Activated CD4-positive, CD25-positive, alpha-beta regulatory T cell treated with anti-CD3 and anti-CD28 coated beads, Interleukin-2, amount 50 U/mL, for 16 hours (primary cell): ENCODE results near the gene LGALS12.

Experiments
- DNase-seq: peaks from one replicate; pipeline ENCODE4 v3.0.0-alpha.2; 2020; ENCODE audit warnings: low read depth, low spot score

Gene LGALS12, protein sequence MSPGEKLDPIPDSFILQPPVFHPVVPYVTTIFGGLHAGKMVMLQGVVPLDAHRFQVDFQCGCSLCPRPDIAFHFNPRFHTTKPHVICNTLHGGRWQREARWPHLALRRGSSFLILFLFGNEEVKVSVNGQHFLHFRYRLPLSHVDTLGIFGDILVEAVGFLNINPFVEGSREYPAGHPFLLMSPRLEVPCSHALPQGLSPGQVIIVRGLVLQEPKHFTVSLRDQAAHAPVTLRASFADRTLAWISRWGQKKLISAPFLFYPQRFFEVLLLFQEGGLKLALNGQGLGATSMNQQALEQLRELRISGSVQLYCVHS

DNA sequence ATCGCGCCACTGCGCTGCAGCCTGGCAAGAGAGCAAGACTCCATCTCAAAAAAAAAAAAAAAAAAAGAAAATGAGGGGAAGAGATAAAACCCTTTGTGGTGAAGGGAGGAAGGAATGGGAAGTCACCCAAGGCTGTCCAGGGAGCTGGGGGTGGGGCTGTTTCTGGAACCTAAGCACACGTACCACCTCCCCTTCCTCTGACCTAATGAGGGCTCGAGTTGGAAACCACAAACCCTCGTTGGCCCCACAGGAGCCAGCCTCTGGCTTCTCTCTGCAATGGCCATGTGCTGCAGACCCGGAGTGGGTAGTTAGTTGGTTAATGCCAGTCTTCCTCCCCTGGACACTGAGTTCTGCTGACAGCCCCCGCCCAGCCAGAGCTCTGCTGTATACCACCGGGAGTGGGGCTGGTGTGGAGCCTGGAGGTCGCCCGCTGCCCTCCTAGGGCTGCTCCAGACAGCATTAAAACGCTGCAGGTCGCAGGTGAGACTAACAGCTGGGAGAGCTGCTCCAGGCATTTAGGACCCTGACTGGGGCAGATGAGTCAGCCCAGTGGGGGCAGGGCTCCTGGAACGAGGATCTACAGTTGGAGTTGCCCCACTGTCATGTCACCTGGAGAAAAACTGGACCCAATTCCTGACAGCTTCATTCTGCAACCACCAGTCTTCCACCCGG is at the start of gene LGALS12:
LGALS12 (plus strand) TSS at position 228 of the 672 bp plus-strand sequence; CDS start at position 603, 375 bp downstream.
- no peak for DNase-seq

DNA sequence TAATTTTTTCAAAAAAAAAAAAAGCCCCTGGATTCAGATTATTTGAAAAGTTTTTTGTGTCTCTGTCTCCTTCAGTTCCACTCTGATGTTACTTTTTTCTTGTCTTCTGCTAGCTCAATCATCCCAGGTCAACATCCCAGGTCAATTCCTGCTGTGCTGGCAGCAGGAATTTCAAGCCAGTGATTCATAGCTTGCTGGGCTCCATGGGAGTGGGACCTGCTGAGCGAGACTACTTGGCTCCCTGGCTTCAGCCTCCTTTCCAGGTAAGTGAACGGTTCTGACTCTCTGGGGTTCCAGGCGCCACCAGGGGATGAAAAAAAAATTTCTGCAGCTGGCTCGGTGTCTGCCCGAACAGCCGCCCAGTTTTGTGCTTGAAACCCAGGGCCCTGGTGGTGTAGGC is 46.3 kb upstream of the LGALS12 start:
- no peak for DNase-seq

DNA sequence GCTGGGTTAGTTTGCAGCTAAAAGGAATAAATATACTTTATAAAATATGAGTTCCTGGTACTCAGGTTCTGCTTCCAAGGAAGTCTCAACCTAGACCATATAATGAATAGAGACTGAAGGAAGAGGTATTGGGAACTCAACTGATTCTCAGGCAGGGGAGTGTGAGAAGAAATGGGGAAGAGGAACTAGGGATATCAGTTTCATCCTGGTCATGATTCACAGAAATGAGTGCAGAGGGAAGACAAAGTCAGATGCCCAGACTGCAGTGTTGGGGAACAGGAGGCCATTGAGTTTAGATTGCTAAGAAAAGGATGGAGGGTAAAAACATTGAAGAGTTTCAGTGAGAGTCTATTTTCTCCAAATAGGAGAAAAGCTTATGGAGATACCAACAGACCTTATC is 43.7 kb upstream of the LGALS12 start:
- no peak for DNase-seq

DNA sequence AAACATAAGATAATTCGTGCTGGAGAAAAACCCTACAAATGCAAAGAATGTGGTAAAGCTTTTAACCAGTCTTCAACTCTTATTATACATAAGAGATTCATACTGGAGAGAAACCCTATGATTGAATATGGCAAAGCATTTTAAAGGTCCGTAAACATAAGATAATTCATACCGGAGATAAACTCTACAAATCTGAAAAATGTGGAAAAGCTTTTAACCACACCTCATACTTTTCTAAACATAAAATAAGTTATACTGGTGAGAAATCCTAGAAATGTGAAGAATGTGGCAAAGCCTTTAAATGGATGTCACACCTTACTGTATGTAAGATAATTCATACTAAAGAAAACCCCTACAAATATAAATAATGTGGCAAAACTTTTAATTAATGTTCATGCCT is 35.6 kb upstream of the LGALS12 start:
- no peak for DNase-seq

DNA sequence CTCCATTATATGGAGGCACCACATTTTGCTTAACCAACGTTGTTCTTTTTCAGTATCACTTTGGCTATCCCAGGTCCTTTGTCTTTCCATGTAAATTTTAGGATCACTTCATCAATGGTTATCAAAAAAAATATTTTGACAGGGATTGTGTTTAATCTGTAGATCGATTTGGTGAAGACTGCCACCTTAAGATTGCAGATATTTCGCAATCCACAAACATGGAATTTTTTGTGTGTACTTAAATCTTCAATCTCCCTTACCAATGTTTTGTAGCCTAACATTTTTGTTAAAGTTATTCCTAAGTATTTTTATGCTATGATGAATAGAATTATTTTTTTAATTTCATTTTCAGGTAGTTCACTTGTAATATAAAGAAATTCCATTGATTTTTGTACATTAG is 33.5 kb upstream of the LGALS12 start:
- no peak for DNase-seq

DNA sequence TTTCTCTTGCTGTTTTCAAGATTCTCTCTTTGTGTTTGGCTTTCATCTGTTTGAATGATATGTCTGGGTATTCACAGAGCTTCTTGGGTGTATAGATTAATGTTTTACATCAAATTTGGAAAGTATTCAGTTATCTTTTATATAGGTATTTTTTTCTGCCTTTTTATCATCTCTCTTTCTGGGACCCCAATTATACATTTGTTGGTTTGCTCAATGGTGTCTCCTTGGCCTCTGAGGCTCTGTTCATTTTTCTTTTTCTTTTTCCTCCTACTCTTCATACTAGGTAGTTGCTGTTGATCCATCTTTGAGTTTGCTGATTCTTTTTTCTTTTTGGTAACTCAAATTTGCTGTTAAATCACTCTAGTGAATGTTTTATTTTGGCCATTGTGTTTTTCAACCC is 29.3 kb upstream of the LGALS12 start:
- no peak for DNase-seq

DNA sequence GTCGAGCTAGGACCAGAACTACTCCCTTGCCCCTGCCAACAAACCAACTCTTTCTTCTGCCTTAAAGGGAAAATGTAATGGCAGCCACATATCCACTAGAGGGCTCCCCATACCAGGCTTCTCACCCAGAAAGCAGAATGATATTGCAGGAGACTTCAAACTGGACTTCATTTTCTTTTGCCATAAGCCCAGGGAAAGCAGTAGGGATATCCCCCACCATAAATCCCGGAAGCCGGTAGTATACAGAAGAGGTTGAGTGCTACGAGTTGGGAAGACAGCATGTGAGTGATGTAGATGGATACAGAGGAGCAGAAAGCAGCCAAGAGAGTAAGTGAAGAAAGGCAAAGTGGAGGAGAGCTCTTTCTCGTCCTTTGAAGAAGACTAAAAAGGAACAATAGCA is 27.0 kb upstream of the LGALS12 start:
- peak; percentile 27 for DNase-seq

DNA sequence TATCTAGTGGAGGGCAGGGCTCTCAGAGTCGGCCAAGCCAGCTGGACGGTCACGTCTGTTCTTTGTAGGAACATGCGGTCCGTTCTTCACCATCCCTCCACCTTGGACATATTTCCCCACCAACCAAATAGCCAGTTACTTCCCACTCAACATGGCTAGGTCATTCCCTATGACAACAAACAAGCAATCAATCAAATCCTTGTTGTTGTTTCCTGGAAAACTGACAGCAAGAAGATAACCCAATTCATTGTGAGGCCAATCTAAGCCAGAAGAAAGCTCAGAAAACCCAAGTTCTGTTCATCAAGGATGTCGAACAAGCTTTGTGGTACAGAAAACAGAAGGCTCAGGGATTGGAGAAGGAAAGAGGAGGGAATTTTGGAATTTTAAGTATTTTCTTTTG is 25.8 kb upstream of the LGALS12 start:
- no peak for DNase-seq

DNA sequence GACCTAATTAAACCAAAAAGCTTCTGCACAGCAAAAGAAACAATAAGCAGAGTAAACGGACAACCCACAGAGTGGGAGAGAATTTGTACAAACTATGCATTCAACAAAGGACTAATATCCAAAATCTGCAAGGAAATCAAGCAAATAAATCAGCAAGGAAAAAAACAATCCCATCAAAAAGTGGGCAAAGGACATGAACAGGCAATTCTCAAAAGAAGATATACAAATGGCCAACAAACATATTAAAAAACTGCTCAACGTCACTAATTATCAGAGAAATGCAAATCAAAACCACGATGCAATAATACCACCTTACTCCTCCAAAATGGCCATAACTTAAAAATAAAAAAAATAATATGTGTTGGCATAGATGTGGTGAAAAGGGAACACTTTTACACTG is 20.1 kb upstream of the LGALS12 start:
- no peak for DNase-seq

DNA sequence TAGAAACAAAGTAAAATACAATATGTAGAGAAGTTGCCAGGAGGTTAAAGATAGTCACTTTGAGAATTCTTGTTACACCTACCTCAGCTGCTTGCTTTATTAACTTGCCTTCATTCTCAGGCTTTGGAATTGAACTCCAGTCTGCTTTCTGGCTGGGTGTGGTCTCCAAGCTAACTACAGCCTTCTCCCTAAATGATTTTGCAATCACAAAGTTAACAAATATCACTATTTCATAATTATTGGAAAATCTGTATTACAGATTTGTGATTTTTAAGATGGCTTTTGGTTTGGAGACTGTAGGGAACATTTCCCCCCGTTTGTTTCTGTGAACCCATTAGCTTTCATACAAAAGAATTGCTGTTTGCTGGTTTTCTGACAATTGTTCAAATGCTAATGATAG is 17.1 kb upstream of the LGALS12 start:
- DNase-seq: no peak

DNA sequence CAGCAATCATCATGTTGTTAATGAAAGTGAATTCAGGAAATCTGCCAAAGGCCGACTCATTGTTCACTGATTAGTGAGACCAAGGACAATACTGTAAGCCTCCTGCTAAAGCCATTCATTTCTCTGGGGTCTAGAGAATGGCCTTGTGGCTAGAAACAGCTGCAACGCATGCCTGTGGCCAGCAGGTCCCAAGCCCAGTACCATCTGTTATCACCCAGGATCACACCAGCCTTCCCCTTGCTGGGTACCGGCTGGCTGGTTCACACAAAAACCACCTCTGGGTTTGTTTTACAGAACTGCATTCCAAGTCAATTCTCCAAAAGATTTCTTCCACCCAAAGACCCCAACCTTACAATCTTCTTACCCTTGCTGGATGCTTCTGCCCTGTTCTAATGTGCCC is 16.0 kb upstream of the LGALS12 start:
- no peak for DNase-seq

DNA sequence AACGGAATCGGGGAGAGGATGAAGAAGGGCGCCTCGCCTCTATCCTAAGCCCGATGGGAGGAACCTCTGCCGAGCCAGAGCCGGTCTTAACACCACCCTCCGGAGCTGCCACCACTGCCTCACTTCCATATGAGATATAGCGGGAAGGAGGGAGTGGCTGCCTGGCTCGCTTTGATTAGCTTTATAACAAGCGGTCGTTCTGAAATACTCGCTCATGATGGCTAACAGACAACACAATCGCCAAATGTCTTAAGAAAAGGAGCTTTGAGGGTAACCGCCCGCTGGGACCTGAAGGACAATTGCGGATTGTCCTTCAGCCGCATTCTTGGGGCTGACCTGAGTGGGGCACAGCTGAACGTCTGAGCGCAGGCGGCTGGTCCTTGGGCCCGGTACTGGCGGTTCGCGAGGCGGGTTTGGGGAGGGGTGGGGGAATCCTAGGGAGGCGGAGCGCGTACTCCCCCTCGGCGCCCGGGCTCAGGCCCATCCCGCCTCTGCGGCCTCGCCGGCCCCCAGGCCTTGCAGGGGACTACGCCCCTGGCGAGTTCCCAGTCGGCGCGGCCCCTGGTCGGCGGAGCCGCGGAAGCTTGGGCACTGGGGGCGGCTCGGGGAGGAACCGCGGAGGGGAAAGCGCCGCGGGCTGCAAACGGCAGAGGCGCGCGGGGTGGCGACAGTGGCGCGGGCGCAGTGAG is 15.2 kb upstream of the LGALS12 start, which contains the start of gene PLAAT5:
PLAAT5 (minus strand) TSS at position 617 of the 689 bp plus-strand sequence; CDS start at position 484, 133 bp downstream.
- DNase-seq: no peak

DNA sequence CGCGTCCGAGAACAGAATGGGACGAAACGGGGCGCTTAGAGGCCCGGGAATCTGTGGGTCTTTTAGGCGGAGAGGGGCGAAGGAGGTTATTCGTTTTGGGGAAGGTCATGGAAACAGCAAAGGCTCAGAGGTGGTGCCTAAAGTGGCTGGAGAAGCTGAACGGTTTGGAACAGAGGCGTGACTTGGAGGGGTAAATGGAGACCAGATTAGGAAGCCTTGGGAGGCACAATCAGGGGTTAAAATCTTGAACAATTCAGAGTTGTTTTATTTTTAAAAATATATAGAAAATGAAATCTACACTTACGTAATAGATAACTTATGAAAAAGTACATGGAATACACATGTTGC is 14.7 kb upstream of the LGALS12 start:
- DNase-seq: no peak

DNA sequence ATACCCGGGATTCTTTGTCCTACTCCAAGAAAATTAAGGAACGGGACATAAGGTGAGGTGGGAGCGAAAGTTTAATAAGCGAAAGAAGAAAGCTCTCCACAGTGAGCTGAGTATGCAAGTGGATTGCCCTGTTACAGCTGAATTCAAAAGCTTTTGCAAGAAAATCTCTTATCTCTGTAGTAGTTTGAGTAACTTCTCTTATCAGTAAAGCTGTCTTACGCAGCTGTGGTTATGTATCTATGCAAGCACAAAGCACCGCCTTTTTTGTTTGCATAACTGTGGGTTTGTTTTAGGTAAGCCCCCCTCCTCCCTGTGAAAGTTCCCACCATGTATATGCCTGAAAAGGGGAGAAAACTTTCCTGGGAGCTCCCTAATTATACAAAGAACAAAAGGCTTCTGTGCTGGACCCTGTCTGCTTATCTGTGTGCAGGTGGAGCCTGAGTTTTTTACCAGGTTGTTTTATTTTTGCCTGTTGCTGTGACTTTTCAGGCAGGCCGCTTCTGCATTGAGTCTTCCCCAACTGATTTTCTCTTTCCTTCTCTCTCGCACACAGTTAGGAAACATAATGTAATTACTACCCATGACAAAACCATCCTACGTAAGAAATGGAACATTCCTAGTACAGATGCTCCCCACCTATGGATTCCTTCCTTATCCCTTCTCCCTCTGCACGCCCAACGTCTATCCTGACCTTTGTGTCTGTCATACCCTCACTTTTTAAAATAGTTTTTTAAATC is 14.1 kb upstream of the LGALS12 start:
- DNase-seq: no peak

DNA sequence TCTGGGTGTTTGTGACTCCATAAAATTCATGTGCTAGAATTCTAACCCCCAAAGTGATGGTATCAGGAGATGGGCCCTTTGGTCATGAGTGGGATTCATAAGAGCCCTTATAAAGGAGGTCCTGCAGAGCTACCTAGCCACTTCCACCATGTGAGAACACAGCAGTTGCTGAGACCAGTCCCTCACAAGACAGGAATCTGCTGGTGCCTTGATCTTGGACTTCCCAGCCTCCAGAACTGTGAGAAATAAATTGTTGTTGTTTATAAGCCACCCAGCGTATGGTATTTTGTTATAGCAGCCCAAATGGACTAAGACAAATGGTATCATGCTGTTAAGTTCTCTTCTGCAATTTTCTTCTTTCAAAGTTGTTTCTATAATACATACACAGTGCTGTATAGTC is 13.4 kb upstream of the LGALS12 start:
- DNase-seq: no peak

DNA sequence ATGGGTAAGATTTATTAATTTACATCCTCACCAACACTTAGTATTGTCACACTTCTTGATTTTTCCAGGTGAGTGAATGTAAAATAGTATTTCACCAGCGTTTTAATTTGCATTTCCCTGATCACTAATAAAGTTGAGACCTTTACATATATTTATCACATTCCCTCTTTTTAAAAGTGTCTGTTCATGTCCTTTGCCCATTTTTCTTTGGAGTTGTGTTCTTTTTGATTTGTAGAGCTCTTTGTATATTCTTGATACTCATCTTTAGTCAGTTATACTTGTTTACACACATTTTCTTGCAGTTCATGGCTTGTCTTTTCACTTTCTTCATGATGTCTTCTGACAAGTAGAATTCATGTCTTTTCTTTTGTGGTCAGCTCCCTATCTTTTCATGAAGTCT is 12.8 kb upstream of the LGALS12 start:
- DNase-seq: no peak

DNA sequence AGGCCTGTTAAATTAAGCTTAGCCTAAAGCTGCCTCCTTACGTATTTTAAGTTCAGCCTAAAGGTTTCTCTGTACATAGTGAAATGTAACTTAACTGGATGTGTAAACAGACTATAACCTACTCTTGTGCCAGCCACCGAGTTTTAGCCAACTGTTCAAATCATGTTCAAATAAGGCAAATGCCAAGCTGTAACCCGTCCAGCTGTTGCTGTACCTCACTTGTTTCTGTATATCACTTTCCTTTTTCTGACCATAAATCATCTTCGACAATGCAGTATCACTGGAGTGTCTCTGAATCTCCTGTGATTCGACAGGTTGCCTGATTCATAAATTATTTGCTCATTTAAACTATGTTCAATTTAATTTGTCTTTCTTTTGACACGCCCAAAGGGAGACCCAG is 10.9 kb upstream of the LGALS12 start:
- no peak for DNase-seq

DNA sequence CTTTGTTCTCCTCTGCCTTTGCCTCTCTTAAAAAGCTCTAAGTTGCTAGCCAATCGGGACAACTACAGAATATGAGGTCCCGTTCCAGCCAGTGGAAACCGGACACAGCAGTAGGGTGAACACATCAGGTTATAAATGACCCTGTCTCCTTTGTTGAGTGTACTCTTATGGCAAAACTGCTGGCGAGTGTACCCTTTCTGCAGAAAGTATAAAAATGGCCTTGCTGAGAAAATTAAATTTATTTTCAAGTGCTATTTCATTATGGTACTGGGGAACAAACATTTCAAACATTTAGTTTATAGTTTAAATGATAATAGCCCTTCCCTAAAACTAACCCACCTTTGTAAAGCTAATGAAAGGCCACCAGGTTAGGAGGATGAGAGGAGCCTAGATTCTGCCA is 6.0 kb upstream of the LGALS12 start:
- DNase-seq: no peak

DNA sequence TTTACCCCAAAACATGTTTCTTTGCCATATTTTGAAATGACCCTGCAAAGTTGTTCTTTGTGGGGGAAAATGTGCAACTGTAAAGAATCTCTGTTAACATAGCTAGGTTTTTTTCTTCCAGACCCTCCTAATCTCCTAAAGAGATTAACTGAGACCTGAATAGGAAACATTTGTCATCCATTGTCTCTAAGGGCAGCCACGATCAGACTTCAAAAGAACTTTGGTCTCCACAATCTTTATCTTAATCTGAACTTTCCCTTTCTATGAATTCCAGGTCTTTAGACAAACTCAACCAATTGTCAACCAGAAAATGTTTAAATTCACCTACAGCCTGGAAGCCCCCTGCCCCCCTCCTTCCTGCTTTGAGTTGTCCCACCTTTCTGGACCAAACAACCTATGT is 4.6 kb upstream of the LGALS12 start:
- no peak for DNase-seq

DNA sequence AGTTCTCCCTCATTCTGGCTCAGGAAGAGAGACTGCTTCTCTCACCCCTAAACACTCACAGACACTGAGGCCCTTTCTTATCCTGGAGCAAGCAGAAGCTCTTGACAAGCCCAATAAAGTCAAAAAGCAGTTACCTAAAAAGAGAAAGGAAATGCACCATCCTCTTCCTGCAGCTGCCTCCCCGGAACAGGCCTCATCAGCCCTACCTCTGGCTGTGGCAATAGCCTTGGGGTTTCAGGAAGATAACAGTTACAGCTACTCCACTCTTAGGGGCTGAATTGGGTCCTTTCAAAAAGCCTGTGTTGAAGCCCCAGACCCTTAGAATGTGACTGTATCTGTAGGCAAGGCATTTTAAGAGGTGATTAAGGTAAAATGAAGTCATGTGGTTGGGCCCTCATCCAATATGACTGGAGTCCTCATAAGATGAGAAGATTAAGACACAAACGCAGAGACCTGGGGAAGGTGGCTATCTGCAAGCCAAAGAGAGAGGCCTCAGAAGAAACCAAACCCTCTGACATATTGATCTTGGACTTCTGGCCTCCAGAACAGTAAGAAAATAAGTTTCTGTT is 3.5 kb upstream of the LGALS12 start:
- DNase-seq: no peak

DNA sequence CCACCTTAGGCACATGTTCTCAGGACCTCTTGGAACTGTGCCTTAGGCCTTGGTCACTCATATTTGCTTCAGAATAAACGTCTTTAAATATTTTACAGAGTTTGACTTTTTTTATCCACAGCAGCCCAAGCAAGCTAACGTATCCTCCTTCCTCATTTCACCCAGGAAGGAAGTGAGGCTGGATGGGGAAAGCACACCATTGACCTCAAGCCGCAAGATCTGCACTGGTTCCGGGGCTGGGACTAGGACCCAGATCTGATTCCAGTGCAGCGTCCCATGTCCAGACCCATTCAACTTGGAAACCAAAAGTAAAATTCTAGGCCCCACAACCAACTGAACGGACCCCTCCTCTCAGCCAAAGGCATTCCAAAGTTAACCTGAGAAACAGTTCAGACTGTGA is 2.4 kb upstream of the LGALS12 start:
- no peak for DNase-seq

DNA sequence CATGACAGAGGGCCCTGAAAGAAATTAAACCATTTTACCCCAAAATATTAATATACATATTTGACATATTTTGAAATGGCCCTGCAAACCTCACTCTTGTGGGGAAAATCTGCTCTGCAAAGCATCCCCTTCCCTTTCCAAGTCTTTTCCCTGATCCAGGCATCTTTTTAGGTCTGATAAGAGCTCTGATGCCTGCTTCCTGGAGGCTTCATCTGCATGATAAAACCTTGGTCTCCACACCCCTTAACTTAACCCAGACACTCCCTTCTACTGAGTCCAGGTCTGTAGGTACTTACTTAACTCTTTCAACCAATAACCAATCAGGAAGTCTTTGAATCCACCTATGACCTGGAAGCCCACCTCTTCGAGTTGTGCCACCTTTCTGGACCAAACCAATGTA is 1.8 kb upstream of the LGALS12 start:
- DNase-seq: no peak
